ENCODE results near the gene NUDCD2.

DNA sequence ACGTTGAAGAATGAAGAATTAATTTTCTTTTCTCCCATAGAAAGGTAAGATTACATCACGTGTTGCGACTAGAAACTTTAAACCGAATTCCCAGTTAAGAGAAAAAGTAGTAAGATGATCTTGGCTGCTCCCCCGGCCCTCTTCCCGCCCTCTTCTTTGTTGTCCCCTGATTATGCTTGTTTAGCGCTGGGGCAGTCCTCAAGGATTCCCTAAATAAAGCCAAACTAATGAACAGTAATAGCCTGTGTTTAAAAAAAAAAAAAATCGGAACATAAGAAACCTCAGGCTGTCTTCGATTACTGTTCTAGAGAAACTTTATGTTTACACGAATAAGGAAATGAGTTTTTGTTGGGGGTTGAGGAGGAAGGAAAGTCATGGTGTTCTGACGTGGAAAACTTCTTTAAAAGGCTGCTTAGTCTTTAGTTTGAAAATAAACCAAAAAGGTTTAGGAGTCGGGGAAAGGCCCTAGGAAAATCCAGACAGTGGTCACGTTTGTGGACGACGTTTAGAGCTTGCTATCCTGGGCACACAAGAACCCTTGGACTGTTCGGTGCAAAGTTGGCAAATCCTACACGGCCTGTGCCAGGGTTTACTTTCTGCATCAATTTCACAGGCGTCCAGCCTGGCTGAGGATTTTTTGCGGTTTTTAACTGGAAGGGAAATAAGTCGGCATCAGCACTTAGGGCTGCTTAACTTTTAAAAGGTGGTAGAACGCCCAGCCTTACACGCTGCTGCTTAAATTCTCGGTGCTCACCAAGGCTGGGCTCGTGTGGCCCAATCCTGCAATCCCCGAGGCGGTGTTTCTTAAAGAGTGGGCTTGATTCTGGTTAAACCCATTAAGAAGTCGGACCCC is 44.4 kb upstream of the NUDCD2 start:
- TF ChIP-seq, protein P1, sequence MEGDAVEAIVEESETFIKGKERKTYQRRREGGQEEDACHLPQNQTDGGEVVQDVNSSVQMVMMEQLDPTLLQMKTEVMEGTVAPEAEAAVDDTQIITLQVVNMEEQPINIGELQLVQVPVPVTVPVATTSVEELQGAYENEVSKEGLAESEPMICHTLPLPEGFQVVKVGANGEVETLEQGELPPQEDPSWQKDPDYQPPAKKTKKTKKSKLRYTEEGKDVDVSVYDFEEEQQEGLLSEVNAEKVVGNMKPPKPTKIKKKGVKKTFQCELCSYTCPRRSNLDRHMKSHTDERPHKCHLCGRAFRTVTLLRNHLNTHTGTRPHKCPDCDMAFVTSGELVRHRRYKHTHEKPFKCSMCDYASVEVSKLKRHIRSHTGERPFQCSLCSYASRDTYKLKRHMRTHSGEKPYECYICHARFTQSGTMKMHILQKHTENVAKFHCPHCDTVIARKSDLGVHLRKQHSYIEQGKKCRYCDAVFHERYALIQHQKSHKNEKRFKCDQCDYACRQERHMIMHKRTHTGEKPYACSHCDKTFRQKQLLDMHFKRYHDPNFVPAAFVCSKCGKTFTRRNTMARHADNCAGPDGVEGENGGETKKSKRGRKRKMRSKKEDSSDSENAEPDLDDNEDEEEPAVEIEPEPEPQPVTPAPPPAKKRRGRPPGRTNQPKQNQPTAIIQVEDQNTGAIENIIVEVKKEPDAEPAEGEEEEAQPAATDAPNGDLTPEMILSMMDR (IDR thresholded peaks at IDR 0.05), result no peak
- TF ChIP-seq FOSL2 (IDR thresholded peaks at IDR 0.05; ENCODE audit: borderline replicate concordance, low read depth) (no peak), NFIC (IDR thresholded peaks at IDR 0.05; ENCODE audit: borderline replicate concordance) (no peak), TEAD4 (IDR thresholded peaks at IDR 0.05; ENCODE audit: borderline replicate concordance, insufficient read depth) (no peak), GABPA (IDR thresholded peaks at IDR 0.05; ENCODE audit: low read depth) (no peak)
- TF ChIP-seq, protein P2, sequence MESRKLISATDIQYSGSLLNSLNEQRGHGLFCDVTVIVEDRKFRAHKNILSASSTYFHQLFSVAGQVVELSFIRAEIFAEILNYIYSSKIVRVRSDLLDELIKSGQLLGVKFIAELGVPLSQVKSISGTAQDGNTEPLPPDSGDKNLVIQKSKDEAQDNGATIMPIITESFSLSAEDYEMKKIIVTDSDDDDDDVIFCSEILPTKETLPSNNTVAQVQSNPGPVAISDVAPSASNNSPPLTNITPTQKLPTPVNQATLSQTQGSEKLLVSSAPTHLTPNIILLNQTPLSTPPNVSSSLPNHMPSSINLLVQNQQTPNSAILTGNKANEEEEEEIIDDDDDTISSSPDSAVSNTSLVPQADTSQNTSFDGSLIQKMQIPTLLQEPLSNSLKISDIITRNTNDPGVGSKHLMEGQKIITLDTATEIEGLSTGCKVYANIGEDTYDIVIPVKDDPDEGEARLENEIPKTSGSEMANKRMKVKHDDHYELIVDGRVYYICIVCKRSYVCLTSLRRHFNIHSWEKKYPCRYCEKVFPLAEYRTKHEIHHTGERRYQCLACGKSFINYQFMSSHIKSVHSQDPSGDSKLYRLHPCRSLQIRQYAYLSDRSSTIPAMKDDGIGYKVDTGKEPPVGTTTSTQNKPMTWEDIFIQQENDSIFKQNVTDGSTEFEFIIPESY (IDR thresholded peaks at IDR 0.05; ENCODE audit: borderline replicate concordance, low read depth), result no peak
